NT2/D1 (cell line): ENCODE data around the gene ZNF692.

ENCODE experiments used
- SUZ12 ChIP-seq: IDR thresholded peaks from 2 replicates; pipeline ENCODE4 v1.6.1; 2011; ENCODE audit not compliant: insufficient read length, insufficient read depth; ENCODE audit errors: extremely low read depth
- ZNF274 ChIP-seq: IDR thresholded peaks from 2 replicates; pipeline ENCODE4 v1.6.1; 2011; ENCODE audit warnings: mild to moderate bottlenecking, low read depth, low read length

DNA sequence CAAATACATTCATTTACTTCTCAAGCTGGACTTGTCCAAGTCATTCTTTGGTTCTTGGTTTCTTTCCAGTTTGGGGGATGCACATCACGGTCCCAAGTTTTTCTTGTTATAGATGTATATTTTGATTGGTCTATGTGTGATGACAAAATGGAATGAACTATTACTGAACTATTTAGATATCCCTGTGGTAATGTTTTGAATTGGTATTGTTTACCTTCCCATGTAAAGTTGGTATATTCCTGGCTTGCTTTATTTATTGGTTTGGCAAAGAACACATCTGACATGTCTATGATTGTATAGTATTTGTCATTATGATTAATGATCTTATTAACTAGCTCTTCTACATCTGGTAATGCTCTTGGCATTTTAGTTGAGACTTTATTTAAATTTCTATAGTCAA is 22.4 kb upstream of the ZNF692 start:
- no peak for TF ChIP-seq ZNF274
- no peak for TF ChIP-seq SUZ12
